Measurements from ENCODE around the gene TTC9B. TPM values are rescaled to one million over a fixed set of nuclear protein-coding genes. Genes with fewer than 3 reads are reported as not detected.

TTC9B gene
- total RNA-seq, 1 donor from 2014 or later = not detected

- Mint-ChIP-seq H3K9me3 (no peaks in the 10 kb centered on the region), H3K27me3 (ENCODE audit: low read depth) (peaks cover 20% of the 10 kb centered on the region), H3K4me1 (peaks cover 12% of the 10 kb centered on the region), H3K36me3 (no peaks in the 10 kb centered on the region), H3K27ac (no peak overlapping the region), H3K4me3 (peak overlapping the region; percentile 64)
- TF ChIP-seq, protein P1, sequence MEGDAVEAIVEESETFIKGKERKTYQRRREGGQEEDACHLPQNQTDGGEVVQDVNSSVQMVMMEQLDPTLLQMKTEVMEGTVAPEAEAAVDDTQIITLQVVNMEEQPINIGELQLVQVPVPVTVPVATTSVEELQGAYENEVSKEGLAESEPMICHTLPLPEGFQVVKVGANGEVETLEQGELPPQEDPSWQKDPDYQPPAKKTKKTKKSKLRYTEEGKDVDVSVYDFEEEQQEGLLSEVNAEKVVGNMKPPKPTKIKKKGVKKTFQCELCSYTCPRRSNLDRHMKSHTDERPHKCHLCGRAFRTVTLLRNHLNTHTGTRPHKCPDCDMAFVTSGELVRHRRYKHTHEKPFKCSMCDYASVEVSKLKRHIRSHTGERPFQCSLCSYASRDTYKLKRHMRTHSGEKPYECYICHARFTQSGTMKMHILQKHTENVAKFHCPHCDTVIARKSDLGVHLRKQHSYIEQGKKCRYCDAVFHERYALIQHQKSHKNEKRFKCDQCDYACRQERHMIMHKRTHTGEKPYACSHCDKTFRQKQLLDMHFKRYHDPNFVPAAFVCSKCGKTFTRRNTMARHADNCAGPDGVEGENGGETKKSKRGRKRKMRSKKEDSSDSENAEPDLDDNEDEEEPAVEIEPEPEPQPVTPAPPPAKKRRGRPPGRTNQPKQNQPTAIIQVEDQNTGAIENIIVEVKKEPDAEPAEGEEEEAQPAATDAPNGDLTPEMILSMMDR (IDR thresholded peaks at IDR 0.05; ENCODE audit: unreplicated experiment) = no peak
- DNase-seq (ENCODE audit: low spot score in 2 of 2, unreplicated experiment in 2 of 2) = peak in 1 of 2 experiments; percentile 45
These were observed 26.1 kb downstream of the TTC9B start for GRCh38 chr19:40191836-40192646.

DNA sequence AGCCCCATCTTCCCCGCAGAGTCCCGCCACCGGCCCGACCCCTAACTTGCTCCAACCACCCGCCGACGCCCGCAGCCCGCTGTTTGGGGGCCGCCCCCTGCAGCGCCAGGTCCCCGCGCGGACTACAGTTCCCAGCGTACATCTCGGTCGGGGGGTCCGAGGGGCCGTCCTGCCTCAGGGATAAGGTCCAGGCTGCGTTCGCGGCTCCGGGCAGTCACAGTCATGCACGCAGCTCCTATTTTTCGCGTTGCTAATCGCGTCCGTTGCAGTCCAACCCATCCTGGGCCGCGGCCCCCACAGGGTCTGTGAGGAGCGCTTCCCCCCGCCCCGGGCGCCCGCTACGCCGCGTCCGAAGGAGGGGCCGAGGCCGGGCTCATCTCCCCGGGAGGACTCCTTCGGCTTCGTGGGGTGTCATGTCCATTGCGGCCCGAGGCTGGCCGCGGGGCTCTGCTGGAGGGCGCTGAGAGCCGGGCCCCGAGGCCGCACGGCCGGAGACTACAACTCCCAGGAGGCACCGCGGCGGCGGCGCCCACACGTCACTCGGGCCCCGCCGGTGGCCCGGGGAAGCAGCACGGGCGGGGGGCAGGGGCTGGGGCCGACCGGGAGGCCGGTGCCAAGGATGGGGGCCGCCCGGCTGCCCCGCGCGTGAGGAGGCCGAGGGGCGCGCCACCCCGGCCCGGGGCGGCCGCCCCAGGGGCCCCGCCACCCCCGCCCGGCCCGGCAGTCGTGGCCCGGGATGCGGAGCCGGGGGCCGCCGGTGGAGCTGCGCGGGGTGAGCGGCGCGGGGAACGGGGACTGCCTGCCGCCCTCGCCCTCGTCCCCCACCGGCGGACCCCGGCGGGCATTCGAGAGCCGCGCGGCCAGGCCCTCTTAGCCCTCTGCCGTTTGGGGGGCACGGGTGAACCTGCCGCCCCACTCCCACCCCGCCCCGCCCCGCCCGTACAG is 27.0 kb downstream of the TTC9B start, which contains the start of gene MAP3K10:
MAP3K10 (plus strand) TSS at position 536 of the 945 bp plus-strand sequence. CDS start 606 bp downstream, outside the sequence.
- TF ChIP-seq, protein P1 (IDR thresholded peaks at IDR 0.05; ENCODE audit: unreplicated experiment) = no peak
- no peaks in the 10 kb centered on the region for H3K9me3 Mint-ChIP-seq
- peak within 1 kb of the TSS; percentile 83 for H3K4me3 Mint-ChIP-seq
- peak within 1 kb of the TSS; percentile 16 for H3K27ac Mint-ChIP-seq
- H3K27me3 Mint-ChIP-seq (ENCODE audit: low read depth) = peaks cover 25% of the 10 kb centered on the region
- H3K36me3 Mint-ChIP-seq = no peaks in the 10 kb centered on the region
- peak in 1 of 2 experiments; percentile 74 for DNase-seq (ENCODE audit: low spot score in 2 of 2, unreplicated experiment in 2 of 2)
- peaks cover 12% of the 10 kb centered on the region for H3K4me1 Mint-ChIP-seq

DNA sequence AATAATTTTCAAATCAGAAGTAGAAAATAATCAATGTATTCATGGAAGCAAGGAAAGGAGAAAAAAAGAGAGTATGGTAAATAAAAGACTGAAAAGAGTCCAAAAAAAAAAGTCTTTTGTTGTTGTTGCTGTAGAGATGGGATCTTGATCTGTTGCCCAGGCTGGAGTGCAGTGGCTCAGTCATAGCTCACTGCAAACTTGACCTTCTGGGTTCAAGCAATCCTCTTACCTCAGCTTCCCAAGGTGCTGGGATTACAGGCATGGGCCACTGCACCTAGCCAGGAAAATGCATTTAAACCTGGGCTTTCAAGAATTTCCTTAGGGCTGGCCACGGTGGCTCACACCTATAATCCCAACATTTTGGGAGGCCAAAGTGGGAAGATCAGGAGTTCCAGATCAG is 33.9 kb downstream of the TTC9B start:
- no peaks in the 10 kb centered on the region for H3K36me3 Mint-ChIP-seq
- no peaks in the 10 kb centered on the region for H3K4me1 Mint-ChIP-seq
- H3K9me3 Mint-ChIP-seq = no peaks in the 10 kb centered on the region
- TF ChIP-seq, protein P1 (IDR thresholded peaks at IDR 0.05; ENCODE audit: unreplicated experiment) = no peak
- H3K27me3 Mint-ChIP-seq (ENCODE audit: low read depth) = peaks cover 36% of the 10 kb centered on the region
- DNase-seq (ENCODE audit: low spot score in 2 of 2, unreplicated experiment in 2 of 2) = no peak
- no peak overlapping the region for H3K27ac Mint-ChIP-seq
- no peak overlapping the region for H3K4me3 Mint-ChIP-seq

- H3K27me3 Mint-ChIP-seq (ENCODE audit: low read depth) = peaks cover 25% of the 10 kb centered on the region
- no peak for DNase-seq (ENCODE audit: low spot score in 2 of 2, unreplicated experiment in 2 of 2)
- no peaks in the 10 kb centered on the region for H3K4me1 Mint-ChIP-seq
- H3K27ac Mint-ChIP-seq = no peak overlapping the region
- no peaks in the 10 kb centered on the region for H3K36me3 Mint-ChIP-seq
- TF ChIP-seq, protein P1 (IDR thresholded peaks at IDR 0.05; ENCODE audit: unreplicated experiment) = no peak
- H3K4me3 Mint-ChIP-seq = no peak overlapping the region
- H3K9me3 Mint-ChIP-seq = peaks cover 9% of the 10 kb centered on the region
These were observed 39.4 kb downstream of the TTC9B start for GRCh38 chr19:40178756-40179155.

- Mint-ChIP-seq H3K4me1 (no peaks in the 10 kb centered on the region), H3K9me3 (peaks cover 9% of the 10 kb centered on the region), H3K4me3 (no peak overlapping the region), H3K27ac (no peak overlapping the region), H3K27me3 (ENCODE audit: low read depth) (peaks cover 25% of the 10 kb centered on the region), H3K36me3 (no peaks in the 10 kb centered on the region)
- no peak for DNase-seq (ENCODE audit: low spot score in 2 of 2, unreplicated experiment in 2 of 2)
- TF ChIP-seq, protein P1 (IDR thresholded peaks at IDR 0.05; ENCODE audit: unreplicated experiment) = no peak
These were observed 40.7 kb downstream of the TTC9B start for GRCh38 chr19:40177286-40178070.
